ENCODE results near the gene EDEM1.

EDEM1 gene

GRCh38 chr3:5195605-5196004, 8.1 kb downstream of the EDEM1 start:
- H4K91ac ChIP-seq (ENCODE audit: low read depth, low read length), result peak overlapping the region; percentile 49
- peaks cover 8 to 10% of the 10 kb centered on the region in 2 experiments for H3K36me3 ChIP-seq (ENCODE audit: control insufficient read depth in 1 of 2, insufficient read depth in 2 of 2, low read length in 2 of 2)
- peak overlapping the region; percentile 21 for H3K4ac ChIP-seq (ENCODE audit: low read depth, low read length)
- H3K4me1 ChIP-seq (ENCODE audit: control insufficient read depth in 1 of 2, insufficient read depth in 2 of 2, low read length in 2 of 2), result peaks cover 15 to 16% of the 10 kb centered on the region in 2 experiments
- peaks cover 5% of the 10 kb centered on the region for H3K79me2 ChIP-seq (ENCODE audit: control insufficient read depth, insufficient read depth, low read length, poor library complexity)
- peak overlapping the region; percentile 63 for H3K27ac ChIP-seq (ENCODE audit: low read depth, low read length)
- no peaks in the 10 kb centered on the region for H3K9me3 ChIP-seq (ENCODE audit: insufficient read depth, low read depth, low read length)
- H4K12ac ChIP-seq (ENCODE audit: low read depth, low read length), result no peak overlapping the region
- no CpG with 5 or more reads among the region's 2 CpGs for WGBS (ENCODE audit: extremely low coverage, insufficient coverage, insufficient read length)
- H2BK5ac ChIP-seq (ENCODE audit: low read depth, low read length, poor library complexity), result peak overlapping the region; percentile 91
- peak overlapping the region; percentile 8 for H4K8ac ChIP-seq (ENCODE audit: low read depth, low read length)
- peak overlapping the region; percentile 39 for H2BK12ac ChIP-seq (ENCODE audit: low read length)
- H3K4me2 ChIP-seq (ENCODE audit: low read length), result no peak overlapping the region
- no peaks in the 10 kb centered on the region for H3K27me3 ChIP-seq (ENCODE audit: insufficient read depth, low read length)
- peak overlapping the region; percentile 20 for H2AK5ac ChIP-seq (ENCODE audit: low read length)
- peak overlapping the region; percentile 21 for H3K18ac ChIP-seq (ENCODE audit: low read length)
- peaks cover 14% of the 10 kb centered on the region for H3K79me1 ChIP-seq (ENCODE audit: low read length)
- no peak overlapping the region for H3K23ac ChIP-seq (ENCODE audit: low read length)
- peak overlapping the region; percentile 33 for H2BK120ac ChIP-seq (ENCODE audit: insufficient read depth, low read length, poor library complexity)
- H3K9ac ChIP-seq (ENCODE audit: low read length), result peak overlapping the region; percentile 41
- no peak overlapping the region for H2AFZ ChIP-seq (ENCODE audit: insufficient read depth, low read length, poor library complexity)
- peak in 1 of 2 donors; percentile 39 for DNase-seq
- H3K14ac ChIP-seq (ENCODE audit: low read length), result peak overlapping the region; percentile 34
- H3K4me3 ChIP-seq (ENCODE audit: low read depth, low read length), result no peak overlapping the region

- no peak overlapping the region for H2BK120ac ChIP-seq (ENCODE audit: insufficient read depth, low read length, poor library complexity)
- H3K4me1 ChIP-seq (ENCODE audit: control insufficient read depth in 1 of 2, insufficient read depth in 2 of 2, low read length in 2 of 2), result peaks cover 15 to 16% of the 10 kb centered on the region in 2 experiments
- no peak overlapping the region for H3K18ac ChIP-seq (ENCODE audit: low read length)
- no peaks in the 10 kb centered on the region for H3K9me3 ChIP-seq (ENCODE audit: insufficient read depth, low read depth, low read length)
- no peak overlapping the region for H2AK5ac ChIP-seq (ENCODE audit: low read length)
- H2BK5ac ChIP-seq (ENCODE audit: low read depth, low read length, poor library complexity), result no peak overlapping the region
- no peak overlapping the region for H2AFZ ChIP-seq (ENCODE audit: insufficient read depth, low read length, poor library complexity)
- H2BK12ac ChIP-seq (ENCODE audit: low read length), result no peak overlapping the region
- no peak overlapping the region for H3K14ac ChIP-seq (ENCODE audit: low read length)
- H3K79me1 ChIP-seq (ENCODE audit: low read length), result peaks cover 14% of the 10 kb centered on the region
- no peak overlapping the region for H3K9ac ChIP-seq (ENCODE audit: low read length)
- peaks cover 5% of the 10 kb centered on the region for H3K79me2 ChIP-seq (ENCODE audit: control insufficient read depth, insufficient read depth, low read length, poor library complexity)
- no peak overlapping the region for H3K4me3 ChIP-seq (ENCODE audit: low read depth, low read length)
- no peak overlapping the region for H3K4me2 ChIP-seq (ENCODE audit: low read length)
- no peak overlapping the region for H3K23ac ChIP-seq (ENCODE audit: low read length)
- peak; percentile 52 to 91 for DNase-seq
- H3K27me3 ChIP-seq (ENCODE audit: insufficient read depth, low read length), result no peaks in the 10 kb centered on the region
- no peak overlapping the region for H4K91ac ChIP-seq (ENCODE audit: low read depth, low read length)
- H3K4ac ChIP-seq (ENCODE audit: low read depth, low read length), result no peak overlapping the region
- no peak overlapping the region for H4K8ac ChIP-seq (ENCODE audit: low read depth, low read length)
- peaks cover 8 to 17% of the 10 kb centered on the region in 2 experiments for H3K36me3 ChIP-seq (ENCODE audit: control insufficient read depth in 1 of 2, insufficient read depth in 2 of 2, low read length in 2 of 2)
- WGBS (ENCODE audit: extremely low coverage, insufficient coverage, insufficient read length), result no CpG with 5 or more reads among the region's 4 CpGs
- H3K27ac ChIP-seq (ENCODE audit: low read depth, low read length), result peak overlapping the region; percentile 85
- no peak overlapping the region for H4K12ac ChIP-seq (ENCODE audit: low read depth, low read length)
Observed at GRCh38 chr3:5197022-5197421, 9.5 kb downstream of the EDEM1 start.

- peak in 1 of 2 donors; percentile 70 for DNase-seq
- H2BK120ac ChIP-seq (ENCODE audit: insufficient read depth, low read length, poor library complexity), result peak overlapping the region; percentile 20
- H3K23ac ChIP-seq (ENCODE audit: low read length), result no peak overlapping the region
- H3K4ac ChIP-seq (ENCODE audit: low read depth, low read length), result peak overlapping the region; percentile 53
- H3K79me2 ChIP-seq (ENCODE audit: control insufficient read depth, insufficient read depth, low read length, poor library complexity), result peaks cover 5% of the 10 kb centered on the region
- H4K91ac ChIP-seq (ENCODE audit: low read depth, low read length), result peak overlapping the region; percentile 70
- H3K14ac ChIP-seq (ENCODE audit: low read length), result peak overlapping the region; percentile 59
- no peak overlapping the region for H3K9ac ChIP-seq (ENCODE audit: low read length)
- H3K4me1 ChIP-seq (ENCODE audit: control insufficient read depth in 1 of 2, insufficient read depth in 2 of 2, low read length in 2 of 2), result peaks cover 15 to 16% of the 10 kb centered on the region in 2 experiments
- no peaks in the 10 kb centered on the region for H3K9me3 ChIP-seq (ENCODE audit: insufficient read depth, low read depth, low read length)
- no peak overlapping the region for H3K4me3 ChIP-seq (ENCODE audit: low read depth, low read length)
- H2BK5ac ChIP-seq (ENCODE audit: low read depth, low read length, poor library complexity), result no peak overlapping the region
- WGBS (ENCODE audit: extremely low coverage, insufficient coverage, insufficient read length), result no CpG with 5 or more reads among the region's 8 CpGs
- H3K79me1 ChIP-seq (ENCODE audit: low read length), result peaks cover 14% of the 10 kb centered on the region
- H2AFZ ChIP-seq (ENCODE audit: insufficient read depth, low read length, poor library complexity), result no peak overlapping the region
- H2BK12ac ChIP-seq (ENCODE audit: low read length), result no peak overlapping the region
- no peak overlapping the region for H2AK5ac ChIP-seq (ENCODE audit: low read length)
- no peak overlapping the region for H4K8ac ChIP-seq (ENCODE audit: low read depth, low read length)
- H4K12ac ChIP-seq (ENCODE audit: low read depth, low read length), result no peak overlapping the region
- peak overlapping the region; percentile 85 for H3K27ac ChIP-seq (ENCODE audit: low read depth, low read length)
- H3K27me3 ChIP-seq (ENCODE audit: insufficient read depth, low read length), result no peaks in the 10 kb centered on the region
- H3K18ac ChIP-seq (ENCODE audit: low read length), result no peak overlapping the region
- H3K36me3 ChIP-seq (ENCODE audit: control insufficient read depth in 1 of 2, insufficient read depth in 2 of 2, low read length in 2 of 2), result peaks cover 8 to 22% of the 10 kb centered on the region in 2 experiments
- H3K4me2 ChIP-seq (ENCODE audit: low read length), result no peak overlapping the region
Observed at GRCh38 chr3:5197470-5198312, 10.2 kb downstream of the EDEM1 start.

GRCh38 chr3:5198313-5198677, 10.8 kb downstream of the EDEM1 start:
- Histone ChIP-seq H3K79me2 (ENCODE audit: control insufficient read depth, insufficient read depth, low read length, poor library complexity) (peaks cover 5% of the 10 kb centered on the region), H2AK5ac (ENCODE audit: low read length) (no peak overlapping the region), H4K91ac (ENCODE audit: low read depth, low read length) (peak overlapping the region; percentile 70), H3K18ac (ENCODE audit: low read length) (no peak overlapping the region), H3K4me1 (ENCODE audit: control insufficient read depth in 1 of 2, insufficient read depth in 2 of 2, low read length in 2 of 2) (peaks cover 12% of the 10 kb centered on the region in 2 experiments), H2AFZ (ENCODE audit: insufficient read depth, low read length, poor library complexity) (no peak overlapping the region), H3K27ac (ENCODE audit: low read depth, low read length) (peak overlapping the region; percentile 85), H4K12ac (ENCODE audit: low read depth, low read length) (no peak overlapping the region), H3K9me3 (ENCODE audit: insufficient read depth, low read depth, low read length) (no peaks in the 10 kb centered on the region), H3K36me3 (ENCODE audit: control insufficient read depth in 1 of 2, insufficient read depth in 2 of 2, low read length in 2 of 2) (peaks cover 13 to 25% of the 10 kb centered on the region in 2 experiments), H3K23ac (ENCODE audit: low read length) (no peak overlapping the region), H3K4ac (ENCODE audit: low read depth, low read length) (peak overlapping the region; percentile 53), H3K9ac (ENCODE audit: low read length) (no peak overlapping the region), H2BK5ac (ENCODE audit: low read depth, low read length, poor library complexity) (no peak overlapping the region), H2BK12ac (ENCODE audit: low read length) (no peak overlapping the region), H3K79me1 (ENCODE audit: low read length) (peaks cover 14% of the 10 kb centered on the region), H3K4me2 (ENCODE audit: low read length) (no peak overlapping the region), H3K14ac (ENCODE audit: low read length) (peak overlapping the region; percentile 59), H4K8ac (ENCODE audit: low read depth, low read length) (no peak overlapping the region), H3K27me3 (ENCODE audit: insufficient read depth, low read length) (no peaks in the 10 kb centered on the region), H2BK120ac (ENCODE audit: insufficient read depth, low read length, poor library complexity) (peak overlapping the region; percentile 20), H3K4me3 (ENCODE audit: low read depth, low read length) (no peak overlapping the region)
- no CpG with 5 or more reads among the region's 4 CpGs for WGBS (ENCODE audit: extremely low coverage, insufficient coverage, insufficient read length)
- peak in 1 of 2 donors; percentile 54 for DNase-seq

Measured in trophoblast cell (in vitro differentiated cells and primary cell).